Left lung (tissue), 10 donors: ENCODE measurements around the gene ZNF780B. TPM values are rescaled to one million over a fixed set of nuclear protein-coding genes. Genes with fewer than 3 reads are reported as not detected.

Experiments used
- ATAC-seq: fragments of 200-7000 bp; cut with Tn5 transposase; one replicate; pipeline ENCODE4 v1.9.1; 2020; ENCODE audit warnings: moderate library complexity
- DNase-seq, 4 donors: peaks; one replicate each; pipeline ENCODE4 v3.0.0-alpha.2; 2013 to 2020
- H3K27ac ChIP-seq, 2 donors: fragments of 200-600 bp; sonication (generic) in 1 of 2; one replicate each; pipeline versions ENCODE4 v1.5.0 to v1.8.0; 2020 to 2021
- H3K27me3 ChIP-seq, 2 donors: fragments of 200-600 bp; sonication (generic) in 1 of 2; one replicate each; pipeline versions ENCODE4 v1.5.0 to v1.8.0; 2020 to 2021
- H3K36me3 ChIP-seq, 2 donors: fragments of 200-600 bp; sonication (generic) in 1 of 2; one replicate each; pipeline versions ENCODE4 v1.5.0 to v1.8.0; 2020 to 2021
- H3K4me1 ChIP-seq, 2 donors: fragments of 200-600 bp; one replicate each; pipeline ENCODE4 v1.8.0; 2021
- H3K4me3 ChIP-seq, 2 donors: fragments of 200-600 bp; sonication (generic) in 1 of 2; one replicate each; pipeline versions ENCODE4 v1.5.0 to v1.8.0; 2020 to 2021; ENCODE audit warnings: mild to moderate bottlenecking in 1 of 2
- H3K9me3 ChIP-seq, 2 donors: fragments of 200-600 bp; sonication (generic) in 1 of 2; one replicate each; pipeline versions ENCODE4 v1.5.0 to v1.8.0; 2020 to 2021
- CTCF ChIP-seq, 2 donors: fragments of 200-600 bp; sonication (generic) in 1 of 2; IDR thresholded peaks; one replicate each; pipeline versions ENCODE4 v1.5.0 to v1.8.0; 2021; ENCODE audit warnings: antibody characterized with exemption in 2 of 2
- intact Hi-C, 2 donors: fragments of 100-400 bp; cut with DNase I; formaldehyde crosslinking; loops; one replicate each; pipeline versions ENCODE4 v1.11.2 to v1.14.2; 2022
- polyA plus RNA-seq, 6 donors: library from polyadenylated mRNA; unstranded; fragments of 120-200 nt; gene quantifications; one replicate each; pipeline ENCODE4 v1.2.1, GENCODE V29; 2013; ENCODE audit not compliant: insufficient read length in 6 of 6
- total RNA-seq, 2 donors: library from RNA; stranded (reverse); fragmentation: NEBNext Ultra II Directional; extraction: Animal tissue kit (Norgen Biotek cat#: 25700); gene quantifications; one replicate each; pipeline ENCODE4 v1.2.1, GENCODE V29; 2021
- donor health status: DM: no; HTN: yes; CAD: no.
- donor health status: DM: no; HTN: no; CAD: no.

ZNF780B gene
- total and polyA plus RNA-seq, 8 donors, result 17.0 to 41.3 (median 31.5) TPM

- no peak for TF ChIP-seq CTCF (IDR thresholded peaks at IDR 0.05)
Observed at GRCh38 chr19:40006273-40006691, 49.7 kb downstream of the ZNF780B start.

GRCh38 chr19:40005691-40006272 lies 50.2 kb downstream of the ZNF780B start:
- ATAC-seq, result no peak
- Histone ChIP-seq H3K9me3 (peaks cover 0 to 20% of the 10 kb centered on the region in 2 donors), H3K27ac (no peak overlapping the region)

More at GRCh38 chr19:40006273-40006691, 49.7 kb downstream of the ZNF780B start:
- DNase-seq (no peak), ATAC-seq (no peak)
- H3K4me1 ChIP-seq, result no peaks in the 10 kb centered on the region
- no peak overlapping the region for H3K27ac ChIP-seq
- no peak overlapping the region for H3K4me3 ChIP-seq
- peaks cover 0 to 42% of the 10 kb centered on the region in 2 donors for H3K36me3 ChIP-seq
- intact Hi-C loops, result no loop called here
- H3K27me3 ChIP-seq, result no peaks in the 10 kb centered on the region
- H3K9me3 ChIP-seq, result peaks cover 0 to 24% of the 10 kb centered on the region in 2 donors

GRCh38 chr19:39998501-39998900 lies 57.5 kb downstream of the ZNF780B start:
- H3K27me3 ChIP-seq, result no peaks in the 10 kb centered on the region
- TF ChIP-seq CTCF (IDR thresholded peaks at IDR 0.05), result no peak
- H3K9me3 ChIP-seq, result peaks cover 0 to 3% of the 10 kb centered on the region in 2 donors
- H3K4me3 ChIP-seq, result no peak overlapping the region
- no peak overlapping the region for H3K27ac ChIP-seq
- intact Hi-C loops, result no loop called here
- DNase-seq, result no peak
- H3K4me1 ChIP-seq, result peaks cover 12 to 13% of the 10 kb centered on the region in 2 donors
- no peak for ATAC-seq
- H3K36me3 ChIP-seq, result no peaks in the 10 kb centered on the region

More at GRCh38 chr19:40005691-40006272, 50.2 kb downstream of the ZNF780B start:
- intact Hi-C loops, result no loop called here
- H3K27me3 ChIP-seq, result no peaks in the 10 kb centered on the region
- H3K36me3 ChIP-seq, result peaks cover 0 to 37% of the 10 kb centered on the region in 2 donors
- no peak overlapping the region for H3K4me3 ChIP-seq
- no peak for DNase-seq
- no peaks in the 10 kb centered on the region for H3K4me1 ChIP-seq
- no peak for TF ChIP-seq CTCF (IDR thresholded peaks at IDR 0.05)

GRCh38 chr19:39997638-39998216 lies 58.3 kb downstream of the ZNF780B start:
- intact Hi-C loops, result no loop called here
- no peak for TF ChIP-seq CTCF (IDR thresholded peaks at IDR 0.05)
- Histone ChIP-seq H3K4me3 (peak overlapping the region; percentile 47 to 69), H3K27ac (peak overlapping the region in 1 of 2 donors; percentile 82), H3K27me3 (no peaks in the 10 kb centered on the region), H3K9me3 (peaks cover 0 to 4% of the 10 kb centered on the region in 2 donors), H3K36me3 (no peaks in the 10 kb centered on the region), H3K4me1 (peaks cover 12 to 13% of the 10 kb centered on the region in 2 donors)
- no peak for DNase-seq
- peak; percentile 2 for ATAC-seq

GRCh38 chr19:39996811-39997637 lies 59.0 kb downstream of the ZNF780B start, which contains the start of gene ZNF546:
ZNF546 (plus strand) TSS chr19:39997060; CDS start chr19:39998327, 1,267 bp downstream.
- Histone ChIP-seq H3K36me3 (no peaks in the 10 kb centered on the region), H3K4me1 (peaks cover 12 to 13% of the 10 kb centered on the region in 2 donors), H3K27ac (peak within 1 kb of the TSS; percentile 82 to 84), H3K27me3 (no peaks in the 10 kb centered on the region), H3K9me3 (peaks cover 0 to 4% of the 10 kb centered on the region in 2 donors), H3K4me3 (peak within 1 kb of the TSS; percentile 47 to 69)
- peak; percentile 86 to 96 (median 94) for DNase-seq
- TF ChIP-seq CTCF (IDR thresholded peaks at IDR 0.05), result no peak
- ATAC-seq, result peak; percentile 99
- intact Hi-C loops, result no loop called here
